GM21526 (cell line): ENCODE data around the gene NCF4.

ENCODE experiments used
- ATAC-seq: cut with Tn5 transposase; IDR thresholded peaks from one replicate; pipeline ENCODE4 v1.9.1; 2021; ENCODE audit warnings: moderate library complexity; ENCODE audit not compliant: unreplicated experiment, low FRiP score

NCF4 gene

DNA sequence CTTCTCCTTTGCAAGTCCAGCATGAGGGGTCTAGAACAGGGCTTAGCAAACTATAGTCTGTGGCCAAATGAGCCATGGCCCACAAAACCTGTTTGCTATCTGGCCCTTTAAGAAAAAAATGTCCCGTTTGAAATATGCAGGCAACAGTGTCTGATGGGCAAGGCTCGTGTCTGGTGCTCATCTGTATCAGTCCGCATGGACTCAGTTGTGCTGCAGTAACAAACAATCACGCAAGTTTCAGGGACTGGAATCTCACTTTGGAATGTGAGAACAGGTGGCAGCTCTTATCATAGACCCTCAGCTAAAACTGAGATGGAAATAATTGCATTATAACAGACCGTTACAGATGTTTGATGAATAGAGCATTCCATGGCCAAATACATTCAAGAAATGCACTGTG lies 24.9 kb upstream of the NCF4 start:
- no peak for ATAC-seq

DNA sequence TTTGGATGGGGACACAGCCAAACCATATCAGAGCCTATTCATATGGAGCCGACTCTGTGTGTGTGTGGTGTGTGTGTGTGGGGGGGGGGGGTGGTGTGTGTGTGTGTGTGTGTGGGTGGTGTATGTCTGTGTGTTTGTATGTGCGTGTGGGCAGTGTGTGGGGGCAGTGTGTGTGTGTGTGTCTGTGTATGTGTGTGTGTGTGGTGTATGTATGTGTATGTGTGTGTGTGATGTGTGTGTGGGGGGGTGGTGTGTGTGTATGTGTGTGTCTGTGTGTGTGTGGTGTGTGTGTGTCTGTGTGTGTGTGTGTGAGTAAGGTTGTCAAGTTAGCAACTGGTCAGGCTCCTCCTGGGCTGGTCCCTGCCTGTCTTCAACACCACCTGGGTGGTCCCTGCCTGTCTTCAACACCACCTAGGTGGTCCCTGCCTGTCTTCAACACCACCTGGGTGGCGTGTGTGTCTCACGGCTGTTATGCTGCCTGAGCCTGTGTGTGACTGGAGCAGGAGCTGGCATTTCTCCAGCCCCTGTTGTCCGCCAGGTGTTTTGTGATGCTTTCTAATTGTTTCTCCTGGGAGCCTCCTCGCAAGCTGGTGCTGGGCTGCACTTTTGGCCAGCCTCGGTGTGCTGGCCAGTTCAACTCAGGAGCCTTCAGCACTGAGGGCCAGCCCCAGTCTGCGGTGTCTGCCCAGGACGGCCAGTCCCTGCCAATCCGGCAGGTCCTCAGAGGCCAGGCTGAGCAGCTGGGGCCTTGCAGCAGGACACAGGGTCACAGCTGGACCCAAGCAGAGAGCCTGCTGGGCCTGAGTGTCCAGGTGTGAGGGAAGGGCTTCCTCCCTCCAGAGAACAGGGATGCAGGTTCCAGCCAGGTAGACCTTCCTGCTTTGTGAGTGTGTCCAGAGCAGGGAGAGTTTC lies 22.4 kb upstream of the NCF4 start:
- no peak for ATAC-seq

DNA sequence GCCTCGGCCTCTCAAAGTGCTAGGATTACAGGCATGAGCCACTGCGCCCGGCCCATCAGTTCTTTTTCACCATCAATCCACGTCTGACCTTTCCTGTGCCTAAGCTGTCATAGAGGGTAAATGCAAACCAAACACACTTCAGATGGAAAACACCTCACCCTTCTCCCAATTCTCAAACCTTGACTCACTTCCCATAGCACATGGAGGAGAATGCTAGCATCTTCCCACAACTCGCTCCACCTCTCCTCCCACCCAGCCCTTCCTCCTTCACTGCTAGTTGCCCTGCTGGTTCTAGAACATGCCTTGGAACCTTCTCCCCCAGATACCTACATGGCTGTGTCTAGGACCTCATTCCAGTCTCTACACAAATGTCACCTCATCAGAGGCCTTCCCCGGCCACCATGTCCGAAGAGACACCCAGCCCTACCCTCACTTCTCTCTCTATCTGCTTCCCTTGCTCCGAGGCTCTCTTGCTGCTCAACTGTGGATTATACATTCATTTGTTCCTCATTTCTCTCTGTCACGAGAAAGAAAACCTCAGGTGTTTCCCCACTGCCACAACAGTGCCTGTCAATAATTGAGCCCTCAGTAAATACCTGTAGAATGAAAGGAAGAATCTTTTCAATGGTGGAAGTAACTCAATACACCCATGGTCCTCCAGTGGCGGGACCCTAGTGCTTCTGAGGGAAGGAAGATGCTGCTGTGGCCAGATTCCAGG lies 21.3 kb upstream of the NCF4 start:
- ATAC-seq: no peak

DNA sequence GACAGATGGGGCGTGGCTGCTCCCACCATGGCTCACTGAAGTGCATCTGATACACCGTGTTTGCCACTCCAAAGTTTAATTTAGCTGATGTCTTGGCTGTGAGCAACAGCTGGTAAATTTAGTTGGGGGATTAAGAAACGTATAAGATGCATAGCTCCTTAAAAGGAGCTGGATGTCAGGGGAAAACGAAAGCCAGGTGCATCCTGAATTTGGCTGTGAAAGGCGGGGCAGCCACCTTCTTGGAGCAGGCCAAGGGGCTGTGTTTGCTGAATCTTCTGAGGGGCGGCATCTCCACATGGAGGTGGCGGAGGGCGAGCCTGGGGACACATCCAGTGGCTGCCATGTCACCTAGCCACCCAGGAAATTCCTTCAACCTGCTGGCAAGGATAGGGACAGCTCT lies 20.7 kb upstream of the NCF4 start:
- ATAC-seq: no peak

DNA sequence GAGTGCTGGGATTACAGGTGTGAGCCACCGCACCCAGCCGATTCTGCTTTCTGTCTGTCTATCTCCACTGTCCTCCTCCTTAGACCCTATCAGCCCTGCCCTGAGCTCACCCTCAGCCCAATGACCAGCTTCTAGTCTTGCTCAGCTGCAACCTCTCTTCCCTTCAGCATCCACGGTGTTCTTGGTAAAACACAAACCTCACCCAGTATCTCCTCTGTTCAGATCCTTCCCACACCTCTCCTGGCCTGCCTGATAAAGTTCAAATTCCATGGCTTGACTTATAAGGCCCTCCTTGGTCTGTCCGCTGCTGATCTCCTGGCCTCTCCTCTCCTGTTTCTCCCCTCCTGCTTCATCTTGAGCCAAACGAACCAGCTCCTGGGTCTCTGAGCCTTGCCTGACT lies 14.5 kb upstream of the NCF4 start:
- ATAC-seq: no peak

DNA sequence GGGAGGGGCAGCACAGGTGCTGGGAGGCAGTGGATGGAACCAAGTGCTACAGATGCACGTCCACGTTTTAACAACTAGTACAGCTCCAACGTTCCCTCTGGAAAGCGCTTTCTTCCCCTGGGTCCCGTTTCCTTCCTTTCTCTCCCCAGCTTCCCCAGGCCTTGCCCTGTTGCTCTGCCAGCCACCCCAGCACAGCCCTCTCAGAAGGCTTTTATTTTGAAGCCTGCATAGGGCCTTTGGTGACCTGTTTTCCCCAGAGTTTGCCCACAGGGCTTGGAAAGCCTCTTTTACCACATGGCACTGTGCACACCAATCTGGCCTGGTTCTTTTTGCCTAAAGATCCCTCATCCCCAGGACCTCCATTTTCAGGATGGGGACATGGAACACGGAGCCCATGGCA lies 13.9 kb upstream of the NCF4 start:
- no peak for ATAC-seq

DNA sequence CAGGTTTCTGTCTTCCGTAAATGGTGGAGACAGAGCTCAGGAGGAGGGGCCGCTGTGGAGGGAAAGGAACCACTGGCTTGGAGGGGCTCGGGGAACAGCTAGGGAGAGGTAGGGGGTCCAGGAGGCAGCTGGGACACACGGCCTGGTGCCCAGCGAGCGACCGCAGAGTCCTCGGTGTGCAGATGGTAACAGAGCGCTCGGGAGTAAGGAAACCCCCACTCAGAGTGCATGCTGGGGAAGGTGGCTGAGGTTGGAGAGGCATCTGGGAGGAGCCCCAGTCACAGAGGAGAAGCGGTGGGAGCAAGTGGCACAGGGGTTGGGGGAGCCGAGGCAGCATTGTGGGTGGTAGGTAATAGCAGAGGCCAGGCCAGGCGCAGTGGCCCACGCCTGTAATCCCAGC lies 10.8 kb upstream of the NCF4 start:
- no peak for ATAC-seq

DNA sequence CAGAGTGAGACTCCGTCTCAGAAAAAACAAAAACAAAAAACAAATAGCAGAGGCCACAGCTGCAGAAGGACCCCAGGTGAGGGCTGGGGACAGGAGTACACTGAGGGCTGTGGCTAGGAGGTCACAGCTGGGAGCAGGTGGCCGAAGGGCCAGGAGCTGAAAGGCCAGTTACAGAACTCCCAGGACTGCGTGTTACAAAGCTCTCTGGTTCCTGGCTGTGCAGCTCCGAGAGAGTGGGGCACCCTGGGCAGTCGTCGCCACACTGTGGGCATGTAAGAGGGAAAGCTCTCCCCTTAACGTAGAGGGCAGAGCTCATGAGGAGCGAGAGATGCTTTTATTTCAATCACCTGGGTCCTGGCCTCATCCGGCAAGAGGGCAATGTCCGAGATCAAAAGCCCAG lies 10.1 kb upstream of the NCF4 start:
- ATAC-seq: no peak

DNA sequence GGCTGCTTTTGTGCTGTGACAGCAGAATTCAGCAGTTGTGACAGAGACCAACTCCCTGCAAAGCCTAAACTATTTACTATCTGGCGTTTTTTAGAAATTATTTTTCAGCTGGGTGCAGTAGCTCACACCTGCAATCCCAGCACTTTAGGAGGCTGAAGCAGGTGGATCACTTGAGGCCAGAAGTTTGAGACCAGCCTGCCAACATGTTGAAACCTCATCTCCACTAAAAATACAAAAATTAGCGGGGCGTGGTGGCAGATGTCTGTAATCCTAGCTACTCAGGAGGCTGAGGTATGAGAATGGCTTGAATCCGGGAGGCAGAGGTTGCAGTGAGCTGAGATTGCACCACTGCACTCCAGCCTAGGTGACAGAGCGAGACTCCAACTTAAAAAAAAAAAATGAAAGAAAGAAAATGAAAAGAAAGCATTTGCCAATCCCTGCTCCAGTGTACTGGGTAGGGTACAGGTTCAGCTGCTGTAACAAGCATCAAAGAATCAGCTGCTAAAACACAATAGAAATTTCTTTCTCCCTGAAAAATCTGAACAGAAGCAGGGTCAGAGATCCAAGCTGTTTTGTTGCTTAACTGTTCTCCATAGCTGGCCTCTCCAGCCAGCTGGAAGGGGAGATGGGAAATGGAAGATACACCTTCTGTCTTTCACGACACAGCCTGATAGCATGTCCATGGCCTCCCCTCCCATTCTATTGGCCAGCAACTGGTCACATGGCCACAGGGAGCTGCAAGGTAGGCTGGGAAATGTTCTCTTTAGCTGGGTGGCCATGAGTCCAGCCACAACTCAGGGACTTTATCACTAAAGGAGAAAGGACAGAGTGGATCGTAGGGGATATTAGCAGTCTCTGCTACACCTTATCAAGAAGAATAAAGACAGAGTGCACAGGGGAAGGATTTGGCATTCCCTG lies 8.5 kb upstream of the NCF4 start:
- no peak for ATAC-seq

DNA sequence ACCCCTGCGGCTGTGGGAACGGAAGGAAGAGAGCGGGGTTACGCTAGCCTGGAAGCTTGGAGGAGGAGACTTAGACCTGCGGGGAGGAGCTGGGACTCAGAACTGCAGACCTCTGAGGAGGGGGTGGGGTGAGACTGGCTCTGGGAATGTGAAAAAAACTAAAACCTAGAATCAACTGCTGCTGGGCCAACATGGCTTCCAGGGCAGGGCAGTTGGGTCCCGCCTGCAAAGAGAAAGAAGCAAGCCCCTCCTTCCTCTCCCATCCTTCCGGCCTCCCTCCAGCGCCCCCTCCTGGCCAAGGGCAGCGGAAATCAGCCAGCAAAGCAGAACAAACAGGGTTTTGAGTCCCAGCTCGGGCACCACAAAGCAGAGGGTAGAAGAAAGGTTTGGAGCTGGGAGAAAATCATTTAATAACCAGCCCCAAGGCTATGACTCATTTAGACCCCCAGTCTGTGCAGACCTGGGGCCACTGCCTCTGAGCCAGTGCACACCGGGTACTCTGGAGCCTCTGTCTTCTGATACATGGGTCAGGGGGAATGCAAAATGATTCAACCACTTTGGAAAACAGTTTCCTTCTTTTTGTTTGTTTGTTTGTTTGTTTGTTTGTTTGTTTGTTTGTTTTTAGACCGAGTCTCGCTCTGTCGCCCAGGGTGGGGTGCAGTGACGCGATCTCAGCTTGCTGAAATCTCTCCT lies 7.3 kb upstream of the NCF4 start:
- ATAC-seq: no peak

DNA sequence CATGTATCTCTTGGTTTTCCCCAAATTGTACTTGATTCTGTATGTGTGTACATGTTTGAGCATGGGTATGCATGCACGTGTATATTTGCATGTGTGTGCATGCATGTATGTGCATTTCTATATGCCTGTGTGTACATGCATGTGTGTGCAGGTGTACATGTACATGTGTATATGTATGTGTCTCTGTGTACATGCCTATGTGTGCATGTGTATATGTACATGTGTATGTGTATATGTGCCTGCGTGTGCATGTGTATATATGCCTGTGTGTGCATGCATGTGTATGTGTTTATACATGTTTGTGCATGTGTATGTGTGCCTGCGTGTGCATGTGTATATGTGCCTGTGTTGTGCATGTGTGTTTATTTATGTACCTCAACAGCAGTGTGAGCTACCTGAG lies 5.3 kb upstream of the NCF4 start:
- ATAC-seq: no peak

DNA sequence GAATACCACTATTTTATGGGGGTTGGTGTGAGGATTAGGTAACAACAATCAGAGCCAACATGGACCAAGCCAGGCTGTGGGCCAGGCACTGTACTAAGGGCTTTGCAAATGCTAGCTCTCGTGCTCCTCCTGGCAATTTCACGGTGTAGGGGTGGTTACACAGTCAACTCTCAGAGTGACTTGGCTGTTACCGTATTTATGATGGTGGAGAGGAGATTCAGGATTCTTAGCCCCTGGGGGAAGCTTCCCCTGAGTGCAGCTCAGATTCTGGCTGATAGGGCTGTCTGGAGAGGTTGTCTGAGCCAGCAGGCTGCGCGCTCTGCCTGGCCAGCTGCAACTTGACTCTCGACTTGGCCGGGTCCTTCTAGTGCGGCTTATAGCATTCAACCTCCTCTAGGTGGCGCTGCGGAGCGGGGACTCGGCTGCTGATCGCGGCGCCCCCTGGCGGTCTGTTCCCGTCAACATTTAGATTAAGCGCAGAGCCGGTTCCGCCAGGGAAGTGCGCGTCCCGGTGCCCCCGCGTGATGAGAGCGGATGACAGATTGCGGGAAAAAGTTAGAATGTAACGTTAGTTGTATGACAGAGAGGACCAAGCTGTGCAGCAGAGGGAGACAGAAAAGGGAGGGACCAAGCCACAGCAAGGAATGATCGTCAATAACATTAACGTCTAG lies 4.5 kb upstream of the NCF4 start:
- ATAC-seq: no peak

DNA sequence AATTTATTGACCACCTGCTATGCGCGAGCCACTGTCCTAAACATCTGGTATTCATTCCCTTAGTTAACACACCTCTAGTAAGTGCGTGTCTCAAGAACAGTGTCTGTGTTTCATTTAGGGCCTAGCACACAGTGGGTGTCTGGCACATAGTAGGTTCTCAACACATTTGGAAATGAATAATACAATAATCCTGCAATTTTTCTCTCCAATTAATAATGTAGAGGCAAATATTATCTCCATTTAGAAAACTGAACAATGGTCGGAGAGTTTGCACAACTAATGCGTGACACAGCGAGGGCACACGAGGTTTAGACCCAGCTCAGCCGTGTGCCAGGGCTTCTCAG lies 4.0 kb upstream of the NCF4 start:
- ATAC-seq: no peak

DNA sequence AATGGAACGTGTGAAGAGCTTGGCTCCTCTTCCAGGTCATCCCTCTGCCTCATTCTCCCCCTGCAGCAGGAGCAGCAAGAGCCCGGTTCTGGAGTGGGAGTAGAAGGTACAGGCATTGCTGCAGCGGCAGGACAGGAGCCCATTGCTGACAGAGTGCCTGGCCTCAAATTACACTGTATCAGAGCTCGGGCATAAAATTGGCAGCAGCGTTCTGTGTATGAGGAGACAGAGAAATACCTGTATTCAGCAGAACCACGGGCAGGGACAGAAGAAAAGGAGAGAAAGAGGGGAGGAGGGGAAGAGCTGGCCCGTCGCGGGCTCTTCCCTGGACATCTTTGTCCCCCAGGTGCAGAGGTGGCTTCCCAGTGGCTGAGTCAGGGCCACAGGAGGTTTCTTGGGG lies 2.6 kb upstream of the NCF4 start:
- ATAC-seq: no peak

DNA sequence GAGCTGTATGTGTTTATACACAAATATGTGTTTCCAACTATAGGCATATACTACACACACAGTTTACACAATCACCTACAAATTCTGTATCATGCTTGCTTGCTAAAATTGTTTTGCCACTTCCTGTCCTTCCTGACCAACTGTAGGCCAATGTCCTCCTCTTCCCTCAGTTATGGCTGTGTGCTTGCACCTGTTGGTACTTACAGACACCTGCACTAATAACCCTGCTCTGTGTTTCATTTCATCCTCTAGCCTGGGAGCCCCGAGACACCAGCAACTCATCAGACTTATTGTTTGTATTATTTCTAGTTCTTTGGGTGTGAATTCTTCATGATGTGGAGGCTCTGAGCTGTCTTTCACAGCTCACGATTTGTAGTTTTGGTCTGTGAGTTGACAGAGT lies 1.8 kb upstream of the NCF4 start:
- no peak for ATAC-seq

DNA sequence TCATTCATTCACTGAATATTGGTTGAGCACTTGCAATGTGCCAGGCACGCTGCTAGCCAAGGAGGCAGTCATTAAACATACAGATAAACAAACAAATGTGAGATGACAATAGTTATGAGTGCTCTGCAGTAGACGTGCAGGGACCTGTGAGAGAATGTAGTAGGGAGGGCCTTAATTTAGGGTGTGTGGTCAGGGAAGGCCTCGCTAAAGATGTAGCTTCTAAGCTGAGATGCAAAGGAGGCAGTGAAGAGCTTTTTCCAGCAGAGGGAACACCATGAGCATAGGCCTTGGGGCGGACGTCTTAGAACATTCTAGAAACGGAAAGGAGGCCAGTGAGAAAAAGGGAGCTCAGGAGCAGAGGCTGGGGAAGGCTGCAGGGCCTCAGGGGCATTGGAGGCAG lies 789 bp upstream of the NCF4 start:
- ATAC-seq: no peak

DNA sequence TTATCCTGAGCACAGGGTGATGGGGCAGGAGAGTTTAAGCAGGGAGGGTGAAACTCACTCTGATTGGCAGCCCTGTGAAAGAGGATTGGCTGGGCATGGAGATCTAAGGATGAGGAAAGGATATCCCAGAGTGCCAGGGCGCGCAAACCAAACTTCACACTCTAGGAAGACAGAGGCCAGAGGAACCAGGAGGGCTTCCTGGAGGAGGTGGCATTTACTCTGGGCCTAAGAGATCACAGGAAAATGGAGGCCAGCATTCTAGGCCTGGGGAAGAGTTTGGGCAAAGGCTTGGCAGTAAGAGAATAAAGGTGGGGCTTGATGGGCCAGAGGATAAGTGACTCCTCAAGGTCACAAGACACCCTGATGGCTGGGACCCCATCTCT lies 377 bp upstream of the NCF4 start:
- no peak for ATAC-seq

DNA sequence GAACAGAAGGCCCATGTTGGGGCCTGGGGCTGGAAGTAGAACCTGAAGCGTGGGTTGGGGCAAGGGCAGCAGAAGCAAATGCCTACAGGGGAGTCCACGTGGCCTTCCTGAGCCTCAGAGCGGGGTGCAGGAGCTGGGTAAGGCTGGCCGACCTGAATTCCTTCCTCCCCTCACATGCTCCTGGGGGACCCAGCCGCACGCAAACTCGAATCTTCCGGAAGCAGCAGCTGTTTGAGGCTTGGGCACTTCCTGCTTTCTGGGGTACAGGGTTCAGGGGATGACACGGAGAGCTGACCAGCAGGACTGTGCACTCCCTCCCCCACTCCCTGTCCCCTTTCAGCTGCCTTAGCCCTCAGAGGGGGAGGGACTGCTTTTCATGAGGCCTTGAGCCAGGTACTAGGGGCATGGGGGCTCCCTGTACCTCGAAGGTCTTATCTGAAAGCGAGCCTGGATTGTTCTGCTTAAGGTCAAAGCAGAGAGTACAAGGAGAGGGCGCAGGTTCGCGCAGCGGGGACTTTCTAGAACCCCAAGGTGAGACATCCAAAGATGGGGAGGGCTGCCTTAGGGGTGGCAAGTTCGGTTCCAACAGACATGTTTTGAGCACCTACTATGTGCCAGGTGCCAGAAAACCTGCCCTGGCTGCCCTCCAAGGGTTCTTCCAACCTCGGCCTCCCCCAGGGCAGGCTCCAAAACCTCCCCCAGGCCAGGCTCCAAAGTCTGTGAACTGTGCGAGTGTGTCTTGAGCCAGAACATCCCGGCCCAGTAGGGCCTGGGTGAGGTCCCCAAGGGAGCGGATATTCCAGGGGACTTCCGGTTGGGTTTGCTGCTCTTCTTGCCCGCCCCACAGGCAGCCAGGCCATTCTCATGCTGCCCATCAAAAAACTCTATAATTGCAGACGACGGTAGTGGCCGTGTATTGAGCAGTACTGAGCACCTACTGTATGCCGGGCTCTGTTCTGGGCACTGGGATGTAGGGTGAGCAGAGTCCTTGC lies 1.7 kb downstream of the NCF4 start:
- no peak for ATAC-seq

DNA sequence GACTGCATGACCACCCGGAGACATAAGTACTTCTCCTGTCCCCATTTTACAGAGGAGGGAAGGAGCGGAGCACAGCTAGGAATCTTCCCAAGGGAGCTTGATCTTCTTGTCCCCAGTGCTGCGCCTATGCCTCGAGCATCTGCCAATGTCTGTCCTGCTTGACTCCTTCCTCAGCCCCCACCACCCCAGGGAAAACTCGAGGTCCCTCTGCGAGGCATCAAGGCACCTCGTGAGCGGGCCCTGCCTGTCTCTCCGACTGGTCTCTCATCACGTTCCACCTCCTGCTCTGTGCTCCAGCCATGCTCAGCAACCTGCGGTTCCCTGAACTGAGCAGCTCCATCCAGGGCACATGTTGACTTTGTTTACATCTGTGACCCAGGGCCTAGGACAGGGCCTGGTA lies 2.5 kb downstream of the NCF4 start:
- ATAC-seq: no peak
